Brain pericyte (primary cell): ENCODE data around the gene TIGAR.

Source experiments
- DNase-seq: peaks from one replicate; pipeline ENCODE4 v3.0.0-alpha.2; 2012; ENCODE audit warnings: low read depth, low spot score

TIGAR gene

DNA sequence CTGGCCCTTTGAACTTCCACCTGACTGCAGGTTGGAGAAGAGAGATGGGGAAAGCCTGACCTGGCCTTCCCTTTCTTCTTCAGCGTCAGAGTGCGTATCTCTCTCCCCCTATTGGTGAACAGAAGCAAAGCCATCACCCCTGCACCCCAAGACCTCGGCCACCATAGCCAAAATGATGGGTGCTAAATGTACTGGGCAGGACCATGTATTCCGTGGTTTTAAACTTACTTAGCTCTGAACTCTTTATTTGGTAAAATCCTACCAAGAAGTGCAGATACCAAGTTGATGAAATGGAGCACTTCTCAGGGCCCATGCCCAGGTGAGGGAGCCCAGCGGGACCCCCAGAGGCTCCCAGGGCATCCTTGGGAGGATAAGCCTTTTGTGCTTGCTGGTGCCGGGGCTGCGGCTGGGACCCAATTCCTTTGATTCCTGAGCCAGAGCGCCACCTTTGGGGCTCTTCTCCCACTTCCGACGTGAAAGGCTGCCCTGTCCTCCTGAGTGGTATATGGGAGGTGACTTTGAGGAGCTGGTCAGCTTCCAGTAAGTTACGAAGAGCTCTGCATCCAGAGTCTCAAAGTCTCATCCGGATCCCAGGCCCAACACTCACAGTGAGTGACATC lies 38.0 kb upstream of the TIGAR start:
- no peak for DNase-seq

DNA sequence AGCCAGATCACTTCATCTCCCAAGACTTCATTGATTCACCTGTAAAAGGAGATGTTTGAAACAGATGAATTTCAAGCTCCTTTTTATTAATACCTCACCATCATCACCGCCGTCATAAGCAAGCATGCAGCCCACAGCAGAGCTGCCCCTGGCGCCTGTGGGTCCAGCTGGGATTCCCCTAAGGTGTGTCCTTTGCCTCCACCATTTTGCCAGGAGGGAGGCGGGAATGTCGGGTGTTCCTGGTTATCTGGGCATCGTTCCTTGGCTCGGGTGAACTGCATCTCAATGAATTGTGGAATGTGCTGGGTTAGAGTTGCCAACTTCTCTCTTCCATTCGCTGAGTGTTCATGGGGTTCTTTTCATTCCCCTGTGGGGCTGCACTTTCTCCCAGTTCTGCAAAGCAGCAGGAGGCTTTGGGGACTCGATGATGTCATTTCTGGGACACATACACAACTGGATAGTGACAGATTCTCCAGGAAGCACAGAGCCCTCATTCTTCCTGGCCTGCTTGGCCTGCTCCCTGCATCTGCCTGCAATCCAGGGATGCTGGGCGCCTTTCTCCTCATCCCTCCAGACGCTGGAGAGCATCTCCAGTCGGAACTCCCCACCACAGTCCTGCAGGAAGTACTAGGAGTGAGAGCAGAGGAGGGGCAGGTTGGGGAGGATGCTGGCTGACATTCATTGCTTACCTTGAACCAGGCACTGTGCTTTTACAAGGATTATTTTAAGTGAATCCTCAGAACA lies 37.3 kb upstream of the TIGAR start:
- no peak for DNase-seq

DNA sequence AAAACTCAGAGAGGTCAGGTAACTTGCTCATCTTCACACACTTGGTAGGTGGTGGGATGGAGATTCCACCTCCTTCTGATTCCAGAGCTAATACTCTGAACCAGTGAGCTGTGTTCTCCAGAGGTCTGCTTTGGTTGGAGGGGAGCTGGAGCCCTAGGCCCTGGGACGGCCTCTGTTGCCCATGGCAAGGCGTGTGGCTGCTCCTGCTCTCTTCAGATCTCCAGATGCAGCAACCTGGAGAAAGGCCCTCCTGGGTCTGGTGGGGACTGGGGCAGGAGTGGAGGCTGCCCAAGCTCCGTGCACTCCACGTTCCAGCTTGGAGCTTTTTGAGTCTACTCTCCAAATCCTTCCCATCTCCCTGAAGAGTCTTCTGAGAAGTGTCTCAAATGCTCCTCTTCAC lies 36.7 kb upstream of the TIGAR start:
- DNase-seq = no peak

DNA sequence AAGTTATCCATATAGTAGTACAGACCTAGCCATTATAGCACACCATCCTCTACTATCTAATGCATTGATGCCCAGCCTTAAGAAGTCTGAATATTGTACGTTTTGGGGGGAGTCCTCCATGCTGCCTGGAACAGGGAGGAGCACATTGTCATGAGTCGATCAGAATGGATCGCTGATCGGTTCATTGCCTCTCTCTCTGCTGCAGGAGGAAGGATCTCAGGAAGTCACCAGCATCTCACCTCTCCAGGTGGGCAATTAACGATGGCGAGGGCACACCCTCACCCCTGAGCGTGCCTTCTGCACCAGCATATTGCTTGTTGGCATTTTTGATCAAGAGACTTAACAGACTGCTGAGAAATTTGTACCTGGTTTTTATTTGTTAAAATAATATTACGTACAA lies 35.9 kb upstream of the TIGAR start:
- DNase-seq = no peak

DNA sequence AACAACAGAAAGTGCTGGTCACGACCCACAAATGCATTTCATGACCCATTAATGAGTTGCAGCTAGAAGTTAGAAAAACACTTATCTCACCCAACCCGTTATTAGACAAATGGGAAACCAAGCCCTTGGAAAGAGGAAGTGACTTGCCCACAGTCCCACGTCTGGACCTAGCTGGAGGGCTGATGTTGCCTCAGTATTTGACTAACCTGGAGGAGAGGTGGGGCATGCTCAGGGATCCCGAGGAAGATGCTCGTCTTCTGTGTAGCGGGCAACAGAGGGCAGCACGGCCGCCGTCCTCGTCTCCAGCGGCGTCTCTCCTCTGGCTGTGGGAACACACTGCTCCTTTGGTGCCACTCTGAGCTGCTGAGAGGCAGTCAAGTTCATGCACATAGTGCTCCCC lies 34.8 kb upstream of the TIGAR start:
- no peak for DNase-seq

DNA sequence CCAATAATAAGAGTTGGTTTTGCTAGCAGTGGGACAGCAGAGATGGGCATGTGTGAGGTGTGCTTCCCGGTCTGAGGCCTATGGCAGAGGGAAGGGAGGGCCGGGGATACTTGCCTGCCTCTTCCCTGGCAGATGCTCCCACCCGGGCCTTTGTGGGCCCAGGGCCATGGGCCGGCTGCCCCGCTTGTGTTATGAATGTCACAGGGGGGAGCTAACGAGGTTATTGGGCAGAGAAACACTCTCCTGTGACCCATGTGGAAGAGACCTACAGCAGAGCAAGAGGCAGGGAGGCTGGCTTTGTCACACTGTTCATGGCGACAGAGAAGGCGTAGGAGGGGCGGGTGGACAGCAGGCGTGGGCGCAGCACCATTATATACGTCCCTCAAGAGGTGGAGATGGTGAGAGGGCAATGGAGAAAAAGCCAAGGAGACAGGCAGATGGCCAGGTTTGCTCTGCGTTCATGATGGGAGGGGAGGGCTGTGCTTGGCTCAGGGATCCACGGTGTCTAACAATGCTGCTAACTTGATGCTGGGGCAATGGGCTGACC lies 34.2 kb upstream of the TIGAR start:
- no peak for DNase-seq

DNA sequence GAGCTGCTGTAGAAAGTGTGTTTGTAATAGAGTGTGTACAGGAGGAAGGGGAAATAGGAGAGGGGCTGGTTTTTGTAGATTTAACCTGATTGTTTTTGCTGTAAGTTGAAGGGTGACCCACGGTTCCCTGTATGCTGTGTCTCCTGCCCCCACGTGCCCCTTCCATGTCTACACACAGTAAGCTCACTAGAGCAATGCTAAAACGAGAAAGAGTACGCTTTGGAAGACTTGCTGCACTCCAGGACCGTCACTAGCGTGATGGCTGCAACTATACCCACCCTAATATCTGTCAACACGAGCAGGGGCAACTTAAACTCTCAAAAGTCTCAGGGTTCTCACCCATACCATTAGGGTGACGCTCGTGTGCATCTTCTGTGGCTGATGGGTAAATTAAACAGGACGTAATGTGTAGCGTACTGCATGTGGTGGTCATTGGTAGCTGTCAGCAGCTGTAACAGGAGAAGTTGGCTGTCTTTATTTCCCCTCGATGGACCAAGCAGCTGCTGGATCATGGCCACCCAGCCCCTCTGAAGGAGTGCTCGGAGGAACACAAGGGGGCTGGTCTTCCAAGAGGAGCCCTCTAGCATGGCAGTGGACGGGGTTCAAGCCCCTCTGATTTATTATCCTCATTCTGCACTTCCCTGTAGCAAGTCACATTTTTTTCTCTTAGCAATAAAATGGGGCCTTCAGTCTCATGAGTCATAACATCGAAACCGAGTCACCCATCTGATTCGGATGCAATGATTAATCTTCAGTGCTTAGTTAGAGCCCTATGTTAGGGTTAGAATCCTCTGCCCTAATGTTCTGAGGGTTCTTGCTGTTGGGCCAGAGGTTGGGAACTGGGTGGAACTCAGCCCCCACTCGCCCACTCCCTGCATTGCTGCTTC lies 33.4 kb upstream of the TIGAR start:
- DNase-seq = no peak

DNA sequence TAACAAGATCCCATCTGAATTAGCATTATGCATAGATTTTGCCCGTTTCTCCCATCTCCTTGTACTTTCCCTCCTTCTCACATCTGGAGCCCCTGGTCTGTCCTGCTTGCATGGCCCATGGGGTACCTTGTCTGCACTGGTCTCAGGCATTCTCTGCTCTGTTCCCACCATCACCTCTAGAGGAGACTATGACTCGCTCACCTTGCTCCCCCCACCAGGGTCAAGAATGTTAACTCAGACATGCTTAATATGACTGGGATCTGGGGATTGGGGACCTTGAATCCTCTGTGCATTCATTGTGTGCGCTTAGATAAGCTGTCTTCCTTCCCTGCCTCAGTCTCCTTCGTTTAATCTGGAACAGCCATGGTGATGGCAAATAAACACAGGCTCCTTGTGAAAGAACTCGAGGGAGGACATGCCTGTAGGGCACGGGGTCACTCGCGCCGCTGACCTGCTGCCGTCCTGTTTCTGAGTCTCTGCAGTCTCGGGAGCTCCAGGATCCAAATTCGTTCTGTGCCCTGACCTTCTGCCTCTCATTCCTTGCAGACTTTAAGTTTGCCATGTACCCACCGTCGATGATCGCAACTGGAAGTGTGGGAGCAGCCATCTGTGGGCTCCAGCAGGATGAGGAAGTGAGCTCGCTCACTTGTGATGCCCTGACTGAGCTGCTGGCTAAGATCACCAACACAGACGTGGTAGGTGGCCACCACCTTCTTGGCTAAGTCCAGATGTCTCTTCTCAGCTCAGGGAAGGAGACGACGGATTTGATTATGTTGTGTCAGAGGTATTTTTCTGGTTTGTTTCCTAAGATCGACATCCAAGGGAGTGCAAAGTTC lies 32.5 kb upstream of the TIGAR start:
- no peak for DNase-seq

DNA sequence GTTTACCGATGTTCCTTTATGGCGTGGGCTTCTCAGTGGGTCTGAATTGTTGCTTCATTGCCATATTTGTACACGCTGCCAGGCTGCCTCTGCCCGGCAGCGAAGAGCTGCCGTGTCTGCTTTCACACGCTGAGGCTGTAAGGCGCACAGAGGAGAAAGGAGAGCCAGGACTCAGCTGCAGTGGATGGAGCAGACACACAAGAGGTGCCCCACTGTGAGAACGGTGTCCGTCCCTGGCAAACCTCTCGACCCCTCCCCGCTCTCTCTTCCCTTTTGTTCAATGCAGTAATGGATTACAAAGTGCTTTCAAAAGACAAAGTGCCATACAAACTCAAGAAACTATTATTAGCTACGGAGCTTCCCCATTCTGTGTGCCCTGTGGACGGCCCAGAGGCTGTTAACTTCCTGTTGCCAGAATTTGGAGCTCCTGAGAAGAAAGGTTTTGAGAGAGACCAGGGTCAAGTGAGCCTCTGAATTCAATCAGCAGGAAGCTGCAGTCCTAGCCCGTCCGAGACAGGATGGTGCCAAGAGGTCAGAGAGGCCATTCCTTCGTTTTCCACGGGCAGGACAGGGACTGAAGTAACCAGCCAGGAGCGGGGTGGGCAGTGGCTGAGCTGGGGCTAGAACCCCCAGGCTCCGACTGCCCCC lies 31.7 kb upstream of the TIGAR start:
- DNase-seq = no peak

DNA sequence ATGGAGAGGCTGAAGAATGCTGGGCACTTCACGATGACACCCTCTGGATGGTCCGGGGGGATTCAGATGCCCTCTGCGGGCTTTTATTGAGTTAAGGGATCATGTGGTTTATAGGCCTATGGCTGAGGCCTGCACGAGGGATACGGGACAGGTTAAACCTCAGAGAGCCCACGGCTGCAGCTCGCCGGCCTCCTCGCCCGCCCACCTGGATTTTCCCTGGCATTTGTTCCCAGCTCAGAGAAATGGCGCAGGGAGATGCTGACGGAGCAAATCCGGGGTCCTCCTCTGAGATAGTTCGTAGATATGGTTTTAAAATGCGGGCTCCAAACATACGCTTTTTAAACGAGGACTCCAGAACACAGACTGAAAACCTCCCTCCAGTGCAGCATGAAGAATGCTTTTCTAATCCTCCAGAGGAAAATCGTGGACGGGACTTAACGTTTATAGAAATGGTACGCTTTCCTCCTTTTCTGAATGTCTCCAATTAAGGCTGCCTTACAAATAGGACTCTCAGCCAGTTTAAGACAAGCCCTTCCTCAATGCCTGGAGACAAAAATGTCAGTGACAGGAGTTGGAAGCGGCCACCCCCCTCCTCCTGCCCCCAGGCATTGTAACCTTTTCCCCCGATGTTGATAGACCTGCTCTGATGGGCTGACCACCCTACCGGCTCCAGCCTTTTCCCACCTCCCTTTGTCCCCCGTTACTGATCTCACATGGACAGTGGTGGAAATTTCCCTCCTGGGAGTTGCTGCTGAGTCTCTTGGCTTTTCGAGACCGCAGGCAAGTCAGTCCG lies 30.8 kb upstream of the TIGAR start:
- DNase-seq = no peak

DNA sequence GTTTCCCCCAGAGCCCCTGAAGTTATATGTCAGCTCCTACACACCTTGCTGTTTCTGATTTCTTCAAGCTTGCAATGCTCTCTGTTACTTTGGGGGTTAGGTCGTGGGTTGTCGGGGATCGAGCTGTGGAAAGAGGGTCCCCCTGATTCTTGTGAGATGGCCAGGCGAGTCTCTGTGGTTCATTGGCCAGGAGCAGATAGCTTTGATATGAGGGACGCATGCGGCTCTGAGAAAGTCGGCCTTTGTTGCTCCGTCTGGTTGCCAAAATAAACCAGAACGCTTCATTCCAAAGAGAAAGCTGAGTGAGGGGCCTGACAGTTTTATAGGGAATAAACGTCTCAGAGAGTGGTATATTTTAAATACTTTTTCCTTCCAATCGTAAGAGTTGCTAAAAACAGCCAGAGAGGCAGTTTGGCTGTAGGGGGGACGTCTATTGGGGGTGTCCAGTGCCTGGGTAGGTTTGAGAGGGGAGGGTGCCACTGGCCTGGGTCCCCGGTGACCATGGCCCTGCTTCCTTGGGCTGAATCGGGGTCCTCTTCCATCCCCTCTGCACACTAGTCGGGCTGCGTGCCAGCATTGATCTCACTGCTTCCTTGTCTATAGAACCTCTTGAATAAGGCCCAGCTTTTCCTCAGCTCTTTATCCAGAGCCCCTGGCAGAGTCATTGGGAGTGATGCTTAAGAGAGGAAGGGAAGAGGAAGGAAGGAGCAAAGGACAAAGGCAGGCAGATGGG lies 28.5 kb upstream of the TIGAR start:
- DNase-seq = no peak

DNA sequence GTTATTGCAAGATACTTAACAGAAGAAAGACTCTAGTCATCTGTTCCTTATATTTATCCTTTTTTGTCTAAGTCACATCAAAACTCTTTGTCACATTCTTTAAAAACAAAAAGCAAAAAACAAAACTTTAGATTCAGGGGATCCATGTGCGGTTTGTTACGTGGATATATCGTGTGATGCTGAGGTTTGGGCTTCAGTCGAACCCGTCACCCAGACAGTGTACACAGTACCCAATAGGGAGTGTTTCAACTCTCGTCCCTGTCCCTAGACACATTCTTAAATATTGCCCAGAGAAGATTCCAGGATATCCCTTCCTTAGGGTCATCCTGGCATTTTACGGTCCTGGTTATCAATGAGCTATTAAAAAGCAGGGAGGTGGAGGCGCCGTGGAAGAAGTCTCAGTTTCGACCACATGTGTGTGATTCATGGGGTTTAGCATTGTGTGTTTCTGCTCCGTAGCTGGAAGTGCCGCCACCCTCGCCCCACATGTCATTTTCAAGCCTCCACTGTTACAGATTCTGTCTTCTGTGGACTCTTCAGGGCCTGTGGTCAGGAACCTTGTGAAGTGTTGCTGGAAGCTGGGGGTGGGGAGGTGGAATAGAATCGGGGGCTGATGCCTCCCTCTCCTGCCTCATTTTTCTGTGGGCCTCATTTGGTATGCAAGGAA lies 27.6 kb upstream of the TIGAR start:
- no peak for DNase-seq

DNA sequence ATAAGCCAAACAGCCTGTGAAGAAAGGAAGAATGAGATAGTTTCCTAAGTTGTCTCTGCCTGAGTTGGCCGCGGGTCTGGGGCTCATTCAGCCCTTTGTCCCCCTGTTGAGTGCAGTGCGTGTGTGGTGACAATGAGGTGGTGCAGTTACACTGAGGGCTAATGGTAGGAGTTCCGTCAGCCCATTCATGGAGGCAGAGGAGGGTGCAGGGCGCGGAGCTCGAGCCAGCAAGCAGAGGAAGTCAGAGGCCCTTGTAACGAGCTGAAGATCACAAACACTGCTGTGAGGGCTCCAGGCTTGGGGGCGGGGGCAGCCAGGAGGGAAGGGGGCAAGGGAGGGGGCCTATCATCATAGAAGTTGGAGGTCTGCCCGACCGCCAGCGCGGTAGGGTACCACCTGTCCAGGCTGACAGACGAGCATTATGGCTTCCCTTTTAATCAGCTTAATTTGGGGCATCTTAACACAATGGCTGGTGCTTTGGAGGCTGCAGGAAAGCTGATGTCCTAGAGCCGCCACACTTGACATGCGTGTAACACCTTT lies 27.0 kb upstream of the TIGAR start:
- DNase-seq = no peak

DNA sequence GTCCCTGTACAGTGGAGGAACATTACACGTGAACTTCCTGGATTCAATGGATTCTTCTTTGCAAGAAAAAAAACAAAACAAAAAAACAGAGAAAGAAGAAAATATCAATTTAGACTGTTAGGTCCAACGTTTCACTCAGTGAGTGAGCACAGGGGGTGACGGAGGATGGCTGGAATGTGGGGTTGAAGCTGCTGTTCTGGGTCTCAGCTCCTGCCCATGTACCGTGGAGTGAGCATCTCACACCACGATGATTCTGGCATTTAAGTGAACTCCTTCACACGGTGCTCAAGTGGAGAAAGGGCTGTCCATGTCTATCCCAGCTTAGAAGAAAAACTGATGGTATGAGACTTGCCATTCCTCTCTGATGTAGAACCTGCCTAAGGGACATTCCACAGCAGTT lies 24.3 kb upstream of the TIGAR start:
- DNase-seq = no peak

DNA sequence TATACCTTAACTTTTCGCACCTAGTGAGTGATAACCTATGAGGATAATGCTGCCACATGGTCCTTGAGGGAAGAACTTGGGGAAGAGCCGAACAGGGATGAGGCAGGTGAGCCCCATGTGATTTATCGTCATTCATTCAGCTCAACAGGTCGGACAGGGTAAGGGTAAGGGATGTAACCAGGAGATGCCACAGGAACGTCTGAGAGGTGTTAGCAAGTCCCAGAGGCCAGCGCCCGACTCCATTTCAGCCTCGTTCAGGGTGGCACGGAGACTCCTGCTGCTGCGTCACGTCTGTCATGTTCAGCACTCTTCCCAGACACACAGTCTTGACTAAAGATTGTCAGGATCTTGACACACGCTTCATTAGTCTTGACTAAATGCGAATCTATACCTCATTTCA lies 23.4 kb upstream of the TIGAR start:
- DNase-seq = no peak

DNA sequence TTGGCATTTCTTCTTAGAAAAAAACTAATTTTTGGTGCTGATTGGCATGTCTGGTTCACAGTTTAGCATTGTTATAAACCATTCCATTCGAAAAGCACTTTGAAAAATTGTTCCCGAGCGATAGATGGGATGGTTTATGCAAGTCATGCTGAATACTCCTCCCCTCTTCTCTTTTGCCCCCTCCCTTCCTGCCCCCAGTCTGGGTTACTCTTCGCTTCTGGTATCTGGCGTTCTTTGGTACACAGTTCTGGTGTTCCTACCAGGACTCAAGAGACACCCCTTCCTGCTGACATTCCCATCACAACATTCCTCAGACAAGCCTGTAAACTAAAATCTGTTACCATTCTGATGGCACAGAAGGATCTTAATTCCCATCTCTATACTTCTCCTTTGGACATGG lies 20.1 kb upstream of the TIGAR start:
- DNase-seq = no peak

DNA sequence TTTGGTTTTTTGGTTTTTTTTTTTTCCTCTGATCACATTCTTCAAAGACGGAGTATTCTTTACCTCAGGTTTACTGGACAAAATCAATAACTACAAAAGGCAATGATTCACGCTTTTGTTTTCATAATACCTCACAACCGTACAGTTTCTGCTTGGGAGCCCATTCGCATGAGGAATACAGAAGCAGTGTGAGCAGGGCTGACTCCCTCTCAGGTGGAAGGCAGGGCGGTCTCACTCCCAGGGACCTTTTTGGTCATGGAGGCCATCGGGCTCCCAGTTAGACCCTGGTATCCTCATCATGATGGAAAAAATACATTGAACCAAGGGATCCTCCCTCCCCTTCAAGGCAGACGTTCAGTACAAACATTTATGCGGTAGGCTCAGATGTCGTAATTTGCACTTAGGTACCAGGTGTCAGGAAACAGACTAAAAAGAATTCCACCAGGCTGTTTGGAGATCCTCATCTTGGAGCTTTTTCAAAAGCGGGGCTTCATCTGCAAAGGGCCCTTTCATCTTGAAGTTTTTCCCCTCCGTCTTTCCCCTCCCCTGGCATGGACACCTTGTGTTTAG lies 19.0 kb upstream of the TIGAR start:
- no peak for DNase-seq

DNA sequence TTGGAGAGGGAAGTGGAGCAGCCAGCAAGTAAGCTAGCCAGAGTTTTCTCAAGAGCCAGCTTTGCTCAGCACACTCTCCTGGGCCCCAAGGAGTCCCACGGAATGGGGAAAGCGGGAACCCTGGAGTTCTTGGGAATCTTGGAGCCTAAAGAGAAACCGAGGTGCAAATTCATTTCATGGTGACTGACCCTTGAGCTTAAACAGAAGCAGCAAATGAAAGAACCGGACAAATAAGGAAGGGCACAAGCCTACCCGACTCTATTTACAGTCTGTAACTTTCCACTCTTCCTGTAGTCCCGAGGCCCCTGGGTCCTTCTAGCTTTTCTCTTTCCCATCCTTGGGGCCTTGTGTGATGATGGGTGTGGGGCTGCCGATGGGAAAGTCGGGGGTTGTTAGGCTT lies 18.1 kb upstream of the TIGAR start:
- DNase-seq = no peak
